SKM-1 treated with dmso at 0.1 percent for 144 hours (cell line): Measurements from ENCODE around the gene CDX2.

ENCODE experiments used
- DNase-seq: peaks from one replicate; lab custom pipeline; 2025; ENCODE audit not compliant: unreplicated experiment; lab: John Stamatoyannopoulos, UW

CDX2 gene

DNA sequence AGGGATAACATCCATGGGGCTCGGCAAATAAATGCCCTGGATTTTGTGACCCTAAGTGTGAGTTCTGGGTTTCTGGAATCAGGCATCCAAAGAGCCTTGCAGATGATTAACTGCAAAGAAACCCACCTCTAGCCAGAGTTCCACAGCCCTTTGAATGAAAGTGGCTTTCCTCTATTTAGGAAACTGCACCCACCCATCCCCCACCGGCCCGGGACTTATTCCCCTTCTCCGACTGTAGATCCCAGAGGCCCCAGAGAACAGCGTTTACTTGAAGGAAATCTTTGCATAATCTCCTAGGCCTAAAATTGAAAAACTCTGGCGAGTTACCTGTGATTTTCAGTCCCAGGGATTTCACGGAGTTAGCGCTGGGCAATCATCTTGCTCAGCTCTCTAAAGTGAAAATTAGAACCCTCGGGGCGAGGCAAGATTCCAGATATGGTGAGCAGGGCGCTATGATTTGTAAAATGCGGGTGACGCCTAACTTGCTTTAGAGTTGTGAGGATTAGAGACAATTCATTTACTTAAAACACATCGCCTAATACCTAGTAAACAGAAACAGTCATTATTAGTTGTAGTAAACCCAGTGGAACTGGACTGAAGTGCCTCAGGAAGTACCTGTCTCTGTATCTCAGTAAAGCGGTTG is 10.0 kb upstream of the CDX2 start:
- DNase-seq, result no peak

GRCh38 chr13:27978301-27978968 is 9.3 kb upstream of the CDX2 start:
- DNase-seq, result no peak

- DNase-seq, result no peak
These were observed 8.6 kb upstream of the CDX2 start for GRCh38 chr13:27977476-27978300.

DNA sequence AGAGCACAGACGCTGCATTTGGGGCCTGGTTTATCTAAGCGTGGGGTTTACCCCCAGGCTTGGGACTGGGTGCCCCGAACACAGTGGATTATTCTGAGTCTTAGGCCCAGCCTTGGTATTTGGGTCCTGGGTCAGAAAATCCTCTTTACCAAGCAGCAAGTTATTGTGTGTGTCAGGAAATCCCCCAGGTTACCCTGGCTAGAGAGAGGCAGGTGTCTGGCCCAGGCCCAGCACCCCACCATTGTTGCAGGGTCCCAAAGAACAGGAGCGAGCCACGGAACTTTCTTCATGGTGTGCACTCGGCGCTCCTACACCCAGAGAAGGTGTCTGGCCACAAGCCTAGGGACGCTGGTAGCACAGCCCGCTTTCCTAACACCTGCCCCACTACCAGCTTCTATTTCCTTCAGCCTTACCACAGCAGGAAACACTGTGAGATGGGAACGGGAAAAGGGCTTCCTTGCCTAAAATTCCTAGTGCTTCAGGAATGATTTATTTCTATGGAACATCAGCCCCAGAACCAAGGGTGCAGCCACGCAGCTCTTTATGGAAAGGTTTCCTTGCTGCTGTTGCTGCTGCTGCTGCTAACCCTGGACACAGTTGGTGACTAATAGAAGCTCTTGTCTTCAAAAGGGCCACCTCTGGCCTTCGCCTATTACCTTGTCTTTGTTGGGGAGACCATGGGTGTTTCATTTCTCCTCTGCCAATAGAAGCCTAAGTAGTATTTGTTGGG is 7.4 kb upstream of the CDX2 start:
- no peak for DNase-seq

DNA sequence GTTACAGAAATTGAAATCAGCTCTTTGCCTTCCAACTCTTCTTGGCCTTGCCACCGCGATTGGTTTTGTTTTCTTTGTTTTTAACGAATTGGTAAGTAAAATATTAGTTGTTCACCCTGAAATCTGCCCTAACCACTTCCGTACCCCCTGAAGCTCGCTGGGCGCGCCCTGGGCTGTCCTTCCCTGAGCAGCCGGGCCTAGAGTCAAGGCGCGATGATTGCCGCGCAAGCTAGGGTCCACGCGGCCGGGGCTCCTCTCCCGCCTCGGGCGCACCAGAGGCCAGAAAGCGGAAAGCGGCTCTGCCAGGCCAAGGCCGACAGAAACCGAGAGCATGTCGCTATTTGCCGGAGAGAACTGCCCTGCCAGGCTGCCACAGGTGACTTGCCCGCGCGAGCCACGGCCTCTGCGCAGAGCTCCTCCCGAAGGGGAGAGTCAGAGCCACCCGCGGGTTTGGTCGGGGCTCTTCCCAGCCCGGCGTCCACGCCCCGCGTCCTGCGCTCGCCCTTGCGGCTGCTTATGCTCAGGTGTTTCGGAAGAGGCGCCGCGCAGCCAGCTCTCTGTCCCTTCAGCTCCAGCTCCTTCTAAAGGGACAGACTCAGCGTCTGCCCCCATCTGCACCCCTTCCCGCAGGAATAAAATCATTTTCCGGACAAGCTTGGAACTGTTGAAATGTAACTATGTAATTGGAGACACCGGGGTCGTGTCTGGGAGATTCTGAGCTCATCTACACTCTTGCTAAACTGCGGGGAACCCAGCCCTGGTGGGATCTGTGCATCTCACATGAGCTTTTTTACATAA is 6.6 kb upstream of the CDX2 start:
- DNase-seq, result no peak

- no peak for DNase-seq
These were observed 5.0 kb upstream of the CDX2 start for GRCh38 chr13:27973961-27974662.

- DNase-seq, result no peak
These were observed 4.2 kb upstream of the CDX2 start for GRCh38 chr13:27973291-27973690.

GRCh38 chr13:27972478-27972820 is 3.3 kb upstream of the CDX2 start:
- no peak for DNase-seq

GRCh38 chr13:27971776-27972477 is 2.8 kb upstream of the CDX2 start:
- DNase-seq, result no peak

DNA sequence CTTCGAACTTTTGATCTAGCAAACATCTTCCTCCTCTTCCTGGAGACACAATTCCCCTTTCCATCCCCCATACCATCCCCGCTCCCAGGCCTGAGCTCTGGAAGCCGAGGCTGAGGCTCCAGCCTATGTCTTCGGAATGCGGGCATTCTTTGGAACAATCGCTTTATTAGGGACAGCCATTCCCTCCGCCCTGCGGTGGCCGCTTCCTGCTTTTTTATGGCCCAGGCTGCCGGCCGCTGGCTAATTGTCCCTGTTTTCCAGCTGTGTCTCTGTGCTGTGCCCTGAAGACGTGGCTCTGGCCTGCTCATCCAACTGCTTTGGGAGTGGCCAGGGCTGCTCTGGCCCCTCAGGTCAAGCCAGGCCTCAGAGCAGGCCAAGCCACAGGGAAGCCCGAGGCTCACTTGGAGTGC is 2.1 kb upstream of the CDX2 start:
- DNase-seq, result no peak

- DNase-seq, result no peak
These were observed 1.5 kb upstream of the CDX2 start for GRCh38 chr13:27970382-27971235.

GRCh38 chr13:27969866-27970229 is 733 bp upstream of the CDX2 start:
- no peak for DNase-seq

DNA sequence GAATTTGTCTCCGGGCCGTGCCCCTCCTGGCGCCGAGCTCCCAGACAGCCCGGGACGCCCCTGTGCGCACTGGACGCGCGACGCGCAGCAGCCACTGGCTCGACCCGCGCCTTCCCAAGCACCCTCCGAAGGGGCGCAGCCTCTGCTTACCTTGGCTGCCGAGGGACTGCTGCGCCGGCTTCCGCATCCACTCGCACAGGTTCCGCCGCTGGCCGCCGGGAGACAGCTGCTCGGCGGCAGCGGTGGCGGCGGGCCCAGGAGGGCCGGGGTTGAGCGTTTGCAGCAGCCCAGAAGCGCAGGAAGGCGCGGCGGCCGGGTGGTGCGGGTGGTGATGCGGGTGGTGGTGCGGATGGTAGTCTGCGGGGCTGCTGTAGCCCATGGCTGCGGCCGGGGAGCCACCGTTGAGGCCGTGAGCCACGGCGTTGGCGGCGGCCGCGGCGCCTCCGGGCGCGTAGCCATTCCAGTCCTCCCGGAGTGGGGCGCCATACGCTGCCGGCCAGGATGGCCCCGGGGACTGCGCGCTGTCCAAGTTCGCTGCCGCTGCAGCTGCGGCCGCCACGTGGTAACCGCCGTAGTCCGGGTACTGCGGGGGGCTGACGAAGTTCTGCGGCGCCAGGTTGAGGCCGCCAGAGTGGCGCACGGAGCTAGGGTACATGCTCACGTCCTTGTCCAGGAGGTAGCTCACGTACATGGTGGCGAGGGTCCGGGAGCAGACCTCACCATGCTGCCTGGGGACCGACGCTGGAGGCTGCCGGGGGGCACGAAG is 616 bp downstream of the CDX2 start:
- no peak for DNase-seq

- DNase-seq, result no peak
These were observed 1.3 kb downstream of the CDX2 start for GRCh38 chr13:27967736-27968315.

- no peak for DNase-seq
These were observed 1.8 kb downstream of the CDX2 start for GRCh38 chr13:27967203-27967735.

DNA sequence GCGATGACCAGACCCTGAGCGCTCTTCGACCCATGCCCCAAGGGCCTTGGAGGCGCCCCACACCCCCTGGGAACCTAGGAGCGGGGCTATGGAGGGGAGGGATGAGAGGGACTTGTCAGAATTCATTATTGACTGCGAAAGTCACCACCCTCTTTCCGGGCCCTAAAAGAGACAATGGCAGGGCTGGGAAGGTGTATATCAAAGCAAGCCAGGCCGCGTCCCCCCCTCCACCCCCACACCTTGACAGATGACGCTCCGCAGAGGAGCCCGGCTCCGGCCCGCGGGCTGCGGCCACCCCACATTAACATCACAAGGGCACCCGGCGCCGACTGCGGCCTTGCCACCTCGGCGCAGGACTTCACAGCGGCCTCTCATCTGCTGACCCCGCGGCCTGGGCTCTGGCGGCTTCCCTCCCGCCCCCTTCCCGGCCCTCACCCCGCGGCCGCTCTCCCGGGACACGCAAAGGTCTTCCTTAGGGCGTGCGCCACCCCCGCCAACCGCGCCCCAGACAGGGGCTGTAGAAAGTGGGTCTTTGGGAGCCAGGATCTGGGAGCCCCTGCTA is 2.4 kb downstream of the CDX2 start:
- no peak for DNase-seq
